DOHH2 (cell line): ENCODE data around the gene ETV6.

Experiments
- EZH2phosphoT487 ChIP-seq: fragments of 200-600 bp; sonication (generic); IDR thresholded peaks from 2 replicates; pipeline ENCODE4 v1.6.1; 2017; ENCODE audit warnings: borderline replicate concordance, mild to moderate bottlenecking, antibody characterized with exemption, low read length, moderate library complexity, mixed read lengths
- TF ChIP-seq, protein P1 (sequence below): fragments of 200-600 bp; sonication (generic); IDR thresholded peaks from one replicate; pipeline ENCODE4 v1.5.1; 2014; ENCODE audit warnings: antibody characterized with exemption, mild to moderate bottlenecking, low read depth, low read length; ENCODE audit not compliant: poor library complexity, severe bottlenecking

DNA sequence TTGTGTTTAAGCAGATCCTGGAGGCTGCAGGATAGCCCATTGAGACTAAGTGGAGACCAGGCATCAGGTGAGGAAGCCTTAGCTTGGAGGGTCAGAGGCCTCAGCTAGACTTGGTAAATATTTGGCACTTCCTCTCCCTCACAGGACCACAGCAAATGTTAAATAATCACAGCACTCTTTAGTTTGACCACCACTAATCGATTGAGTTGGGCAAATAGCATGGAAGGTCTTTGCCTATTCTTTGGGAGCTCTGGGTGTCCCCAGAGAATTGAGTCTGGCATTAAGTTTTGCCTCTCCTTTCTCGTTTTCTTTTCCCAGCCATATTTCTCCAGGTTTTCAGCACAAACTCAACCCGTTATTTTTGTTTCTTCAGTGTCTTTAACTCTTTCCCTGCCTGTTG lies 61.4 kb downstream of the ETV6 start:
- TF ChIP-seq, protein P1, sequence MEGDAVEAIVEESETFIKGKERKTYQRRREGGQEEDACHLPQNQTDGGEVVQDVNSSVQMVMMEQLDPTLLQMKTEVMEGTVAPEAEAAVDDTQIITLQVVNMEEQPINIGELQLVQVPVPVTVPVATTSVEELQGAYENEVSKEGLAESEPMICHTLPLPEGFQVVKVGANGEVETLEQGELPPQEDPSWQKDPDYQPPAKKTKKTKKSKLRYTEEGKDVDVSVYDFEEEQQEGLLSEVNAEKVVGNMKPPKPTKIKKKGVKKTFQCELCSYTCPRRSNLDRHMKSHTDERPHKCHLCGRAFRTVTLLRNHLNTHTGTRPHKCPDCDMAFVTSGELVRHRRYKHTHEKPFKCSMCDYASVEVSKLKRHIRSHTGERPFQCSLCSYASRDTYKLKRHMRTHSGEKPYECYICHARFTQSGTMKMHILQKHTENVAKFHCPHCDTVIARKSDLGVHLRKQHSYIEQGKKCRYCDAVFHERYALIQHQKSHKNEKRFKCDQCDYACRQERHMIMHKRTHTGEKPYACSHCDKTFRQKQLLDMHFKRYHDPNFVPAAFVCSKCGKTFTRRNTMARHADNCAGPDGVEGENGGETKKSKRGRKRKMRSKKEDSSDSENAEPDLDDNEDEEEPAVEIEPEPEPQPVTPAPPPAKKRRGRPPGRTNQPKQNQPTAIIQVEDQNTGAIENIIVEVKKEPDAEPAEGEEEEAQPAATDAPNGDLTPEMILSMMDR: no peak
- TF ChIP-seq EZH2phosphoT487: no peak
